NB4 (cell line): ENCODE measurements around the gene ANP32E.
"Not testable (repeated sequence)": the region's sequence is repeated elsewhere in the genome, so short reads cannot be mapped to it uniquely, and the experiment has no call there.

ENCODE experiments used
- CTCF ChIP-seq: IDR thresholded peaks from one replicate; pipeline ENCODE4 v1.5.1; 2012; ENCODE audit warnings: low read depth, low read length
- POLR2A ChIP-seq: IDR thresholded peaks from 2 replicates; pipeline ENCODE4 v1.6.1; 2011; ENCODE audit warnings: mild to moderate bottlenecking; ENCODE audit not compliant: insufficient read length; ENCODE audit errors: extremely low read depth

DNA sequence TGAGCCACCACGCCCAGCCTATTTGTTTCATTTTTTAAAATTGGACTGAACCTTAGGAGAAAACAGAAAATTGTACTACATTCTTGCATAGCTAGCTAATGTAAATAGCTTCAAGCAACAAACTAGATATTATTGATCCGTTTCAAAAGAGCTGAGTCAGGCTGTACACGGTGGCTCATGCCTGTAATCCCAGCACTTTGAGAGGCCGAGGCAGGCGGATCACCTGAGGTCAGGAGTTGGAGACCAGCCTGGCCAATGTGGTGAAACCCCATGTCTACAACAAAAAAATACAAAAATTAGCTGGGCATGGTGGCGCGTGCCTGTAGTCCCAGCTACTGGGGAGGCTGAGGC lies 49.5 kb downstream of the ANP32E start:
- TF ChIP-seq CTCF, POLR2A: not testable (repeated sequence)
